Stimulated activated CD4-positive, alpha-beta T cell treated with anti-CD3 and anti-CD28 coated beads, Interleukin-2, amount 100 ng/mL, for 48 hours (primary cell): ENCODE measurements around the gene IDH2.
"Not testable (repeated sequence)": the region's sequence is repeated elsewhere in the genome, so short reads cannot be mapped to it uniquely, and the experiment has no call there.

Experiments used
- DNase-seq, 2 donors: peaks; one replicate each; pipeline ENCODE4 v3.0.0-alpha.2; 2020

Gene IDH2

DNA sequence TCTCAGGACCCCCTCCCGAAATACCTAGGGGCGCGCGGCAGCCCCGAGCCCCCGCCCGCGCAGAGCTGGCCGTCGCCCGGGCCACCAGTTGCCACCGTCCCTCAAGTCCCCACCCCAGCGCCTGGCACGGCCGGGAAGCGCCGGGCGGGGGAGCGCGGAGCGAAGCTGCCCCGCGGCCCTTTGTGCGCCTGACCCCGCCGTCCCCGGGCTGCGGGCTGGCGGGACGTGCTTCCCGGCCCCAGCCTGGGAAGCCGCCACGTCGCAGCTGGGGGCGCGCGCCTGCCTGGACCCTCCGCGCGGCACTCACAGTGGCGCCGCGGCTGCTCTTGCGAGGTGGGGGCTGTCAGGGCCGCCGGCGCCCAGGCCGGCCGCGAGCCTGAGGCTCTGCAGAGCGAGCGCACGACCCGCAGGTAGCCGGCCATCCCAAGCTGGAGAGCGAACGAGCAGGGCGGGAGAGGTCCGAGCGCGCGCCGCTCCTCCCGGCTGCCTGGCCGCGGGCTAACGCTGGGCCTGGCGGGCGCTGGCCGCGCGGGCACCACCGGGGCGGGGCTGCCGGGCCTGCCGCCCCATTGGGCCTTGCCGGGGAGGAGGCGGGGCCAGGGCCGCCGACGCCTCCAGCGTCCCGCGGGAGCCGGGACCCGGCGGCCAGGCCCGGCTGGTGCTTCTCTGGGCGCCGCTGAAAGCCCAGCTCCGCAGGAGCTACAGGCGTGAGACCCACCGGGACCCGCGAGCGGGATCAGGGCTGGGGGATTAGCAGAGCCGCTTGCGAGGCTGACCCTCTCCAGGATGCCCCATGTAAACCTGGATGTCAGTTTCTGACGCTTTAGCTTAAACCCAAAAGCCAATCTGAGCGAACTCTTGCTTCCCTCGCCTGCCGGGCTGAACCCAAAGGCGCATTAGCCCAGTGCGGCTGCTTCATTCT, at the start of gene IDH2:
Gene IDH2 (minus strand): TSS at position 500 of the 922 bp plus-strand sequence. CDS start 78 bp downstream, at position 422.
- peak; percentile 61 to 68 for DNase-seq

GRCh38 chr15:90150551-90150950, 48.3 kb upstream of the IDH2 start:
- not testable (repeated sequence) for DNase-seq

- DNase-seq: no peak
Measured at GRCh38 chr15:90149609-90150340, 47.5 kb upstream of the IDH2 start.

GRCh38 chr15:90146198-90146761, 44.0 kb upstream of the IDH2 start:
- DNase-seq: not testable (repeated sequence)

DNA sequence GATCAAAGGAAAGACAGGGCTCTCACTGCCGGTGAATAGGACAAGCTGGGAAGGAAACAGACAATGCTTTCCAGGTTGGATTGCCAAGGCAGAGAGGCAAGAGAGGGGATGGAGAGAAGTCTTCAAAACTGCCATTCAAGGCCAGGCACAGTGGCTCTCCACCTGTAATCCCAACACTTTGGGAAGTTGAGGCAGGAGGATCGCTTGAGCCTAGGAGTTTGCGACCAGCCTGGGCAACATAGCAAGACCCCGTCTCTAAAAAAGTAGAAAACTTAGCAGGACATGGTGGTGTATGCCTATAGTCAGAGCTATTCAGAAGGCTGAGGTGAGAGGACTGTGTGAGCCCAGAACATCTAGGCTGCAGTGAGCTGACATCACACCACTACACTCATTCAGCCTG, 43.5 kb upstream of the IDH2 start:
- DNase-seq: no peak

DNA sequence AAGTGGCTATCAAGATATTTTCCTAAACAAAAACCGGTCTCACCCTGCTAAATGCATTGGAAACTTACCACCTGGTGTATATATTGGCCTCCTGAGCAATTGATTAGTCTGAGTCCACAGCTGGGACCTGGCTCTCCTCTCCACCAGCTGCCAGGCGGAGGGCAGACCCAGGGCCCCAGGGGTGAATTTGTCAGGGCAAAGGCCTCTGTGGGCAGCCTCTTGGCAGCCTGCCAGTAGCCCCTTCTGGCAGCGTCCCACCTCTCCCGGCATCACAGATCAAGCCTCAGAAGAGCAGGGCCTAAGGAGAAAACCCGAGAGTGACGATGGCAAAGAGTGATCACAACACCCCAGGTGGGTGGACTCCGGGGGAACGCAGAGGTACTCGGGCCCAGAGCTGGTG, 43.0 kb upstream of the IDH2 start:
- no peak for DNase-seq

- DNase-seq: peak; percentile 60 to 66
Measured at GRCh38 chr15:90143166-90143655, 40.9 kb upstream of the IDH2 start.

GRCh38 chr15:90142216-90143165, 40.2 kb upstream of the IDH2 start:
- DNase-seq: no peak

- DNase-seq: no peak
Measured at GRCh38 chr15:90141646-90142045, 39.4 kb upstream of the IDH2 start.

GRCh38 chr15:90139549-90139948, 37.3 kb upstream of the IDH2 start:
- DNase-seq: peak; percentile 20 to 25

DNA sequence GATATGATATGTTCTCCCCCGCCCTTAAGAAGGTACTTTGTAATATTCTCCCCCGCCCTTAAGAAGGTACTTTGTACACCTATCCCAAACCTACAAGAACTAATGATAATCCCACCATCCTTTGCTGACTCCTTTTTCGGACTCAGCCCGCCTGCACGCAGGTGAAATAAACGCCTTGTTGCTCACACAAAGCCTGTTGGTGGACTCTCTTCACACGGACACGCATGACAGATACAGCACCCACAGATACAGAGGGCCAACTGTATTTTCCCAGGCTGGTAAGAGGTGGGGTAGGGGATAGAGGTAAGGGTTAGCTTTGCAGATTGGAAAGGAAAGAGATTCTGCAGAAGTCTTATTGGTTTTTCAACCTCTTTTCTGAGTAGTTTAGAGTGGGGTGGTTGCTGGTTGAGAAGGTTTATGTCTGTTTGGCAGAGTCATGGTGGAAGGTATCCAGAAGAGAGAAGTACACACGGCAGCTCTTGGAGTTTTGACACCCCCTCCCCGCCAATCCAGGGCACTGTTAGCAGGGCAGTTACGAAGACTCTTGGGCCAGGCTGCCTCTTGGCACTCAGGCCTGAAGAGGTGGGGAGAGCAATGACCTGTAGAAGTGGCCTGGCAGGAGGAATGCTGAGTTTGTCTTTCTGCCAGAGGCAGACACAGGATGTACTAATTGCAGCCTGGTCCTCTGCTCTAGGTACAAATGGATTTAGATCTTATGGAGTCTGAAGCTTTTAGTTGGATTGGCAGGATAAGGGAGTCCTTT, 36.0 kb upstream of the IDH2 start:
- no peak for DNase-seq

DNA sequence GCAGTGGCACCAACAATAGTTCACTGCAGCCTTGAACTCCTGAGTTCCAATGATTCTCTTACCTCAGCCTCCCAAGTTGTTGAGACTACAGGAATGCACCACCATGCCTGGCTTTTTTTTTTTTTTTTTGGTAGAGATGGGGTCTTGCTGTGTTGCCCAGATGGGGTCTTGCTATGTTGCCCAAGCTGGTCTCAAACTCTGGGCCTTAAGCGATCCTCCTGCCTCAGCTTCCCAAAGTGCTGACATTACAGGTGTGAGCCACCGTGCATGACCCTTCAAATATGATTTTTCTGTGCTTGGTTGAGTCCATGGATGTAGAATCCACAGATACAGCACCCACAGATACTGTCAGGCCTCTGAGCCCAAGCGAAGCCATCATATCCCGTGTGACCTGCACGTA, 30.2 kb upstream of the IDH2 start:
- no peak for DNase-seq

DNA sequence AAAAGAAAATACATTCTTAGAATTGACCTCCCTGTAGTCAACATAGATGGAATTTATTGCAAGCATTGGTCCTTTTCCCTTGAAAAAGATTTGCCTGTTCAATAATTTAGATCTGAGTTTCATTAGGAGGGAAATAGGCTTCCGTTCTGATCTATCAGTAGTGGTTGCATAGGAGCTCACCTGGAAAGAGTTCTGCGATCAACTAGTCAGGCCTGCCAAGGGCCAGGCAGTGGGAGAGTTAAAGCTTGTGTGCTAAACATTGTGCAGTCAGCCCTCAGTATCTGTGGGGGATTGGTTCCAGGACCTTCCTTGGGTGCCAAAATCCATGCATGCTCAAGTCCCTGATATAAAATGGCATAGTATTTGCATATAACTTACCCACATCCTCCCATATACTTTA, 29.6 kb upstream of the IDH2 start:
- DNase-seq: no peak

DNA sequence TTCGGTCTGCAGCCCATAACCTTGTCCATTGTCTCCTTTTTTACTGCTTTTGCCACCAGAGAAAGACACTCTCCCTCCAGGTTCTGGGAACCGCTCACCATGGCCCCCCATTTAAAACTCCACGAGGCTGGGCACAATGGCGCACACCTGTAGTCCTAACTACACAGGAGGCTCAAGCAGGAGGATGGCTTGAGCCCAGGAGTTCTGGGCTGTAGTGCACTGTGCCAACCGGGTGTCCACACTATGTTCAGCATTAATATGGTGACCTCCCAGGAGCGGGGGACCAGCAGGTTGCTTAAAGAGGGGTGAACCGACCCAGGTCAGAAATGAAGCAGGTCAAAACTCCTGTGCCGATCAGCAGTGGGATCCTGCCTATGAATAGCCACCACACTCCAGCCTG, 28.0 kb upstream of the IDH2 start:
- no peak for DNase-seq

GRCh38 chr15:90126596-90127435, 24.5 kb upstream of the IDH2 start:
- no peak for DNase-seq

GRCh38 chr15:90126022-90126421, 23.8 kb upstream of the IDH2 start:
- DNase-seq: no peak

DNA sequence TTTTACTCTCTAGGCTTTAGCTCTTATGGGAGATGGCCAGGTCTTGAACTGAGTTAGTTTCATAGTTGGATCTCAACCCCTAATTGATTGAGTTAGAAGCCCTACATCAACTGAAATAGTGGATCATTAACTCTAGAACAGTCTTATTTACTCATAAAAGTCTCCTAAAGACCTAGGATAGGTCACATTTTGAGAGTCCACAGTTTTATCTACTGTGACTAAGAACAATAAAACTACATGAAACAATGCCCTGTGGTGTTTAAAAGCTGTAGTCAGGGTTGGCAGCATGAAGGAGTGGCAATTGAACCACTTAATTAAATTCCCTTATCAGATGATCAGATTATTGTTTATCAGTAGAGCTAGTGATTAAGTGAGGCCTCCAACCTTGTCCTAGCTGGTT, 22.2 kb upstream of the IDH2 start:
- no peak for DNase-seq

DNA sequence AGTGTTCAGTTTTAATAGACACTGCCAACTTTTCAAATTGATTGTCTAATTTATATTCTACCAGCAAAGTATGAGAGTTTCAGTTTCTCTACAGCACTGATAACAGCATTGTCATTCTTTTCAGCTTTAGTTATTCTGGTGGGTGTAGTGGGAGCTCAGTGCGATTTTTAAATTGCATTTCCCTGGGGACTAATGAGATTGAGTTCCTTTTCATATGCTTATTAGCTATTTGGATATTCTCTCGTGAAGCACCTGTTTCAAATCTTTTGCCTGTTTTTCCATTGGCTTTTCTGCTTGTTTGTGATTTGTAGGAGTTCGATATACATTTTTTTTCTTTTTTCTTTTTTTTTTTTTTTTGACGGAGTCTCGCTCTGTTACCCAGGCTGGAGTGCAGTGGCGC, 18.8 kb upstream of the IDH2 start:
- no peak for DNase-seq

DNA sequence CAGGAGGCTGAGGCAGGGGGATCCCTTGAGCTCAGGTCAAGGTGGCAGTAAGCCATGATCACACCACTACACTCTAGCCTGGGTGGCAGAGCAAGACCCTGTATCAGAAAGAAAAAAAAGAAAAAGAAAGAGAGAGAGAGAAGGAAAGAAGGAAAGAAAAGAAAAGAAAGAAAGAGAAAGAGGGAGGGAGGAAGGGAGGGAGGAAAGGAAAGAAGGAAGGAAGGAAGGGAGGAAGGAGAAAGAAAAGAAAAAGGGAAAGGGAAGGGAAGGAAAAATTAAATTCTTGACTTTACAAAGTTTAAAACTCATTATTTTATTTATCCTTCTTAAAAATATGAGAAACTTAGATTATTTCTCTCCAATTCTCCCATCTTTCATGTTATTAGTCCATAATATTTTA, 17.1 kb upstream of the IDH2 start:
- DNase-seq: no peak

DNA sequence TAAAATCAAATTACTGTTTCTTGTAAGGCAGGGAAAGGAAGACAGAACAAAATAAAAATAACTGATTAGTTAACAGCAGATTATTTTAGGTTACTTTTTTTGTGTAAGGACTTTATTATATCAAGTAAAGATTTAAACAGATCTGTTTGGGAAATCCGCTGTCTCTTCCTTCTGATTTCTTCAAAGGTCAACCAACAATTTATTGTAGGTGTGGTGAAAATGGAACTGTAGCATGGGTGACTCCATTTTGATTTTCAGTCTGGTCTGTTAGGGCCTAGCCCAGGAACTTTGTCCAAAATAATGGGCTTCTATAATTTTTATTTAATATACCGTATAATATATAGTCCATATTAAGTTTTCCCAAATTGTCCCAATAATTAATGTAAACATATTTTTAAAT, 13.5 kb upstream of the IDH2 start:
- DNase-seq: no peak

DNA sequence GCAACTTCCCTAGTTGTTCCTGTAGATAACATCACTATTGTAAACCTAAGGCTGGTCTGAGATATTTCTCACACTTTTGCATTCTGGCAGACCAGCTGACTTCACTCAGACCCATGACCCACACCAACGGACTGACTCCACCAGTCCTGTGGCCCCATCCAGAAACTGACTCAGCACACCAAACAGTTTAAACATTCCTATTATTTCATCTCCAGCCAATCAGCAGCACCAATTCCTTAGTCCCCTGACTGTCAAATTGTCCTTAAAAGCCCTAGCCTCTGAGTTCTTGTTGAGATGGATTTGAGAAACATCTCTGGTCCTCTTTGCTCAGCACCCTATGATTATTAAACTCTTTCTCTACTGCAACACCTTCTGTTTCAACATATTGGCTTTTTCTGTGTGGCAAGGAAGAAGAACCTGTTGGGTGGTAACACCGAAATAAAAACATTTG, 12.2 kb upstream of the IDH2 start:
- no peak for DNase-seq
